ENCODE data around the gene ZNF618.
"Not testable (repeated sequence)": the region's sequence is repeated elsewhere in the genome, so short reads cannot be mapped to it uniquely, and the experiment has no call there.

ZNF618 gene

GRCh38 chr9:113992276-113992951 lies 116.3 kb downstream of the ZNF618 start:
- DNase-seq: no peak

GRCh38 chr9:113992994-113993393 lies 116.9 kb downstream of the ZNF618 start:
- no peak for DNase-seq

DNA sequence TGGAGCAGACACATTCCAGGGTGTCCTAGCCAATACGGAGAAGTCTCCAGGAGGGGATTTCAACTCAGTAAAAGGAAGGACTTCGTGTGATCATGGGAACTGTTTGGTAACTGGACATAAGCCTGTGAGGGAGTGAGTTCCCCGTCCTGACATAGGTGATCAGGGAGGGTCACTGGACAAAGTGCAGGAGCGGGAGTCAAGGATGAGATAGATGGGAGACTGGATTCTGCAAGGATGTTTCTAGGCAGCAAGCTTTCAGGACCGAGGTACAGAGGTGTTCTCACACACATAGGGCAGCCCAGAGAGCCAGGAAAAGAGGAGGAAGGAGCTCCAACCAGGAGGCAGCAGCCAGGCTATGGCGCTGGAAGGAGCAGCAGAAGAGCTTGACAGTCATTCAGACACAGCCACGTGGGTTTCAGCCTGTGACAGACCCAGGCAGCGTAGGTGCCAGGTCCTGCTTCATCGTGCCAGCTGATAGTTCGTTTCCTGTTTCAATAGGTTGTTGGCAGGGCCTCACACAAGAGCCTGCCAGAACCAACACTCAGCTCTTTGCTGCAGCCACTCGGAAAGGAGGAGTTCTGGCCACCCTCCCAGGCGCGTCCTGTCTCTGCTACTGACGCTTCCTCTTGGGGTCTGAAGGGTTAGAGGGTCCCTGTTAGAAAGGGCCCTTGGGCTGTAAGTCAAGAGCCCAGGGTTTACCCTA lies 117.9 kb downstream of the ZNF618 start:
- DNase-seq: peak; percentile 12

GRCh38 chr9:113995401-113995800 lies 119.3 kb downstream of the ZNF618 start:
- no peak for DNase-seq

- no peak for DNase-seq
Observed at GRCh38 chr9:113995963-113996362, 119.9 kb downstream of the ZNF618 start.

- DNase-seq: no peak
Observed at GRCh38 chr9:113996531-113997001, 120.5 kb downstream of the ZNF618 start.

DNA sequence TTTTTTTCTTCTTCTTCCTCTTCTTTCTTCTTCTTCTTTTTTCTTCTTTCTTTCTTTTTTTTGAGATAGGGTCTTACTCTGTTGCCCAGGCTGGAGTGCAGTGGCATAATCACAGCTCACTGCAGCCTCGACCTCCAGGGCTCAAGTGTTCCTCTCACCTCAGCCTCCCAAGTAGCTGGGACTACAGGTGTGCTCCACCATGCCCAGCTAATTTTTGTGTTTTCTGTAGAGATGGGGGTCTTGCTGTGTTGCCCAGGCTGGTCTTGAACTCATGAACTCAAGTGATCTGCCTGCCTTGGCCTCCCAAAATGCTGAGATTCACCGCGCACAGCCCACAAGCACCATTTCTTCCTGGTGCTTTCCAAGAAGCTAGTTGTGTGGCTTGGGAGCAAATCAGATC lies 121.0 kb downstream of the ZNF618 start:
- not testable (repeated sequence) for DNase-seq

GRCh38 chr9:113997610-113998009 lies 121.5 kb downstream of the ZNF618 start:
- no peak for DNase-seq

DNA sequence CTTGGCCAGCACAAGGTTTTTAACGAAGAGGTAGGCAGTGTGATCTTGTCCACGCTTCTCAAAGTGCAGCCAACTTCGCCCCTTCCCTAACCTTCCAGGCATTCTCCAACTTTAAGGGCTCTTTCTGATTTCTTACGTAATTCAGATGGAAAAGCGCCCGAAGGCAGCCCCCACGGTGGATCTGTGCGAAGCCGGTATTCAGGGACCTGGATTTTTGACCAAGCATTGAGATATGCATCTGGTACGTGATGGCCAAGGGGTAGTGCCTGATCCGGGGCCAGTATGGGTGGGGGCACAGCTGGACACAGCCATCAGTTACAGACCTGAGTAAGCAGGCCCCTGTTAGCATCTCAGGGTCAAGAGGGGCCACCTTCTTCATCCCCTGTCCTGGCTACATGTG lies 122.0 kb downstream of the ZNF618 start:
- DNase-seq: no peak

- DNase-seq: no peak
Observed at GRCh38 chr9:113998525-113999255, 122.6 kb downstream of the ZNF618 start.

- no peak for DNase-seq
Observed at GRCh38 chr9:113999256-114000062, 123.3 kb downstream of the ZNF618 start.

GRCh38 chr9:114000063-114000454 lies 124.0 kb downstream of the ZNF618 start:
- no peak for DNase-seq

GRCh38 chr9:114000671-114001409 lies 124.7 kb downstream of the ZNF618 start:
- no peak for DNase-seq

DNA sequence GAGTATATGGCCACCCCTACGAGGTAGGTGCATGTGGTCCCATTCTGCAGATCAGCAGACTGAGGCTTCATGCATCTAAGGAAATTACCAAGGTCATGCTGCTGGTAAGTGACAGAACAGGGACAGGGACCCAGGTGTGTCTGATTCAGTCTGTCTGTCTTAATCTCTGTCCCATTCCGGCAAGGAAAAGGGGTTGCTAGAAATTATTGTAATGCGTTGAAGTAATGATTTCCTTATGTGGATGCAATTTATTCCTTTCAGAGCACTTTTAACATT lies 125.2 kb downstream of the ZNF618 start:
- no peak for DNase-seq

- no peak for DNase-seq
Observed at GRCh38 chr9:114001794-114002261, 125.7 kb downstream of the ZNF618 start.

- DNase-seq: no peak
Observed at GRCh38 chr9:114002271-114002985, 126.3 kb downstream of the ZNF618 start.

DNA sequence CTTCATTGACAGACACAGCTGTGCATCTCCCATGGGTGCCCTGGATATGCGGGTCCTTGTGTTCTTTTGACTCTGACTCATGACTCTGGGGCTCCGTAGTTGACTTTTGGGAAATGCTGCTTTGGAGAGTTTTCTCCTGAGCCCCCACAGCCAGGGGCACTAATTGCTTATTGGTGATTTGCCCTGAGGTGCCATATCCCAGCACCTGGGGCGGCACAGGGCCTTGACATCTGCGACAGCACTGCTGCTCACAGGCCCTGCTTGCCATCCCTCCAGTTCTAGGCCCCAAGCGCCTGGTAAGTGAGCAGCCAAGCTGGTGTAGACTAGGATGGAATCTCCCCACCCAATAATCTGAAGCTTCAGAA lies 126.9 kb downstream of the ZNF618 start:
- DNase-seq: no peak

DNA sequence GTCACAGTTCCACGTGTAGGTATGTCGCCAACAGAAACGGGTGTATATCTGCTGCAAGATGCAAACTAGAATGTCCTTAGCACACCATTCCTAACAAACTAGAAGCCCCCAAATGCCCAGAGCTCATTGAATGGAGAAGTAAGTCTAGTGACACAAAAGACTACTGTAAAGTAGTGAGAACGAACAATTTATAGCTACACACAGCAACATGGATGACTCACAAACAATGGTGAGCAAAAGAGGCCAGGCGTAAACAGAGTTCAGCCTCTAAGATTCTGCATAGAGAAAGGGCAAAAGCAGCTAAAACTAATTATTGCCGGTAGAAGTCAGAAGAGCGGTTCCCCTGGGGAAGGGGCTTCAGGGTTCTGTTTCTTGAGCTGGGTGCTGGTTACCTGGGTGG lies 127.2 kb downstream of the ZNF618 start:
- DNase-seq: no peak

DNA sequence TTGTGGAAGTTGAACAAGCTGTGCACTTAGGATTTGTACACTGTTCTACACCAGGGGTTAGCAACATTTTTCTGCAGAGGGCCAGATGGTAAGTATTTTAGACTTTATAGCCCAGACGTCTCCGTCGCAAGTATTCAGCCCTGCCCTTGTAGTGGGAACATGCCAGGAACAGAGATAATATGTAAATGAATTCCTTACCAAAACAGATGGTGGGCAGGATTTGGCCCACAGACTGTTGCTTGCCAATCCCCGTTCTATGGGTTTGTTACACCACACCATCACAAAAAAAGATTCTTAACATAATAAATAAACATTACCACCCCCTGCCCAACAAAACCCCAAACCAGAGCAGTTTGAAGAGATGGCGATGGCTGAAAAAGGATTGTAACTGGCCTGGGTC lies 127.6 kb downstream of the ZNF618 start:
- no peak for DNase-seq

- no peak for DNase-seq
Observed at GRCh38 chr9:114004221-114004716, 128.2 kb downstream of the ZNF618 start.

GRCh38 chr9:114005371-114006154 lies 129.5 kb downstream of the ZNF618 start:
- DNase-seq: no peak
